Psoas muscle (tissue), 8 donors: ENCODE results near the gene DNM3. TPM values are rescaled to one million over a fixed set of nuclear protein-coding genes. Genes with fewer than 3 reads are reported as not detected.
A peak's percentile ranks its signal among the peaks of the same experiment; 100 is the strongest.

Source experiments
- ATAC-seq, 4 donors: fragments of 200-7000 bp; cut with Tn5 transposase; one replicate each; pipeline ENCODE4 v1.9.1; 2020; ENCODE audit warnings: moderate library complexity in 3 of 4, mild to moderate bottlenecking in 2 of 4
- DNase-seq, 2 donors: peaks; one replicate each; pipeline ENCODE4 v3.0.0-alpha.2; 2020
- H3K27ac ChIP-seq: fragments of 200-600 bp; one replicate; pipeline ENCODE4 v1.8.0; 2022
- H3K27me3 ChIP-seq, 3 donors: fragments of 200-600 bp in 1 of 3; one replicate each; pipeline versions ENCODE4 v1.6.1 to v1.8.0; 2013 to 2022; ENCODE audit warnings: low read length in 2 of 3, mild to moderate bottlenecking in 2 of 3, moderate library complexity in 1 of 3; ENCODE audit not compliant: insufficient read depth in 3 of 3
- H3K36me3 ChIP-seq, 2 donors: fragments of 200-600 bp in 1 of 2; one replicate each; pipeline versions ENCODE4 v1.6.1 to v1.8.0; 2013 to 2022; ENCODE audit warnings: low read depth in 1 of 2, mild to moderate bottlenecking in 1 of 2, moderate library complexity in 1 of 2; ENCODE audit not compliant: insufficient read depth in 1 of 2
- H3K4me1 ChIP-seq: fragments of 200-600 bp; one replicate; pipeline ENCODE4 v1.8.0; 2022
- H3K4me3 ChIP-seq: fragments of 200-600 bp; one replicate; pipeline ENCODE4 v1.8.0; 2022; ENCODE audit warnings: mild to moderate bottlenecking
- H3K9me3 ChIP-seq: fragments of 200-600 bp; one replicate; pipeline ENCODE4 v1.8.0; 2022
- CTCF ChIP-seq: fragments of 200-600 bp; IDR thresholded peaks from one replicate; pipeline ENCODE4 v1.8.0; 2022; ENCODE audit warnings: antibody characterized with exemption
- WGBS, 3 donors: extraction: QIAGEN DNeasy Blood & Tissue Kit; methylation state at CpG; one replicate each; pipeline versions ENCODE4 v1.1.6 to v1.1.7; 2013; 5-methylcytosine and 5-hydroxymethylcytosine counted together
- intact Hi-C, 2 donors: fragments of 100-400 bp; cut with DNase I; formaldehyde crosslinking; loops; one replicate each; pipeline versions ENCODE4 v1.11.0 to v1.14.2; 2022
- polyA plus RNA-seq, 3 donors: library from polyadenylated mRNA; stranded (reverse); fragments of 200-250 nt; gene quantifications; one replicate each; pipeline ENCODE4 v1.2.3, GENCODE V29; 2013
- total RNA-seq, 4 donors: library from RNA; stranded (reverse); fragmentation: NEBNext Ultra II Directional in 2 of 4; extraction: Animal tissue kit (Norgen Biotek cat#: 25700) in 2 of 4; gene quantifications; one replicate each; pipeline versions ENCODE4 v1.2.1 to v1.2.4, GENCODE V29; 2021 to 2023
- donor health status: healthy with polysubstance abuse.
- donor health status: DM: no; HTN: no; CAD: no; lungs with moderate emphysema.
- donor health status: Bipolar disorder and iron deficiency.
- donor health status: healthy.
- donor health status: DM: yes; HTN: yes; CAD: no.
- donor health status: DM: no; HTN: no; CAD: no.
- donor health status: DM: no; HTN: no; CAD: no.
- donor health status: DM: yes; HTN: yes; CAD: no.

Gene DNM3
- total and polyA plus RNA-seq, 7 donors: 0.31 to 1.0 (median 0.77) TPM

GRCh38 chr1:172390683-172391551 lies 549.6 kb downstream of the DNM3 start:
- Histone ChIP-seq H3K9me3 (no peaks in the 10 kb centered on the region), H3K4me3 (peak overlapping the region; percentile 23), H3K36me3 (no peaks in the 10 kb centered on the region), H3K27me3 (no peaks in the 10 kb centered on the region), H3K4me1 (no peaks in the 10 kb centered on the region), H3K27ac (peak overlapping the region; percentile 40)
- no peak for TF ChIP-seq CTCF
- DNase-seq: peak in 1 of 2 donors; percentile 39
- ATAC-seq: no peak
- 38 to 52% (median 45%) methylated on average over 9 of the region's 9 CpGs for WGBS, 3 donors
- intact Hi-C loops: no loop called here

- WGBS, 3 donors: 83 to 93% (median 91%) methylated on average over 1 of the region's 1 CpG
- no peaks in the 10 kb centered on the region for H3K4me1 ChIP-seq
Observed at GRCh38 chr1:172391976-172392375, 550.7 kb downstream of the DNM3 start.

GRCh38 chr1:172393354-172393753 lies 552.1 kb downstream of the DNM3 start:
- no peaks in the 10 kb centered on the region for H3K27me3 ChIP-seq
- H3K9me3 ChIP-seq: no peaks in the 10 kb centered on the region
- DNase-seq (no peak), ATAC-seq (no peak)
- 69 to 82% (median 69%) methylated on average over 5 of the region's 5 CpGs for WGBS, 3 donors
- intact Hi-C loops: no loop called here
- no peaks in the 10 kb centered on the region for H3K36me3 ChIP-seq
- no peak for TF ChIP-seq CTCF
- no peaks in the 10 kb centered on the region for H3K4me1 ChIP-seq
- H3K27ac ChIP-seq: no peak overlapping the region
- no peak overlapping the region for H3K4me3 ChIP-seq

More at GRCh38 chr1:172391976-172392375, 550.7 kb downstream of the DNM3 start:
- H3K9me3 ChIP-seq: no peaks in the 10 kb centered on the region
- no peak for ATAC-seq
- DNase-seq: no peak
- no peaks in the 10 kb centered on the region for H3K27me3 ChIP-seq
- no peak overlapping the region for H3K27ac ChIP-seq
- no peaks in the 10 kb centered on the region for H3K36me3 ChIP-seq
- H3K4me3 ChIP-seq: no peak overlapping the region
- intact Hi-C loops: no loop called here
- no peak for TF ChIP-seq CTCF

- DNase-seq (no peak), ATAC-seq (no peak)
- Histone ChIP-seq H3K27me3 (no peaks in the 10 kb centered on the region), H3K4me1 (no peaks in the 10 kb centered on the region), H3K27ac (no peak overlapping the region), H3K36me3 (no peaks in the 10 kb centered on the region), H3K9me3 (no peaks in the 10 kb centered on the region), H3K4me3 (no peak overlapping the region)
- intact Hi-C loops: no loop called here
- no peak for TF ChIP-seq CTCF
- WGBS, 3 donors: 36 to 69% (median 47%) methylated on average over 4 of the region's 4 CpGs
Observed at GRCh38 chr1:172394141-172394751, 552.9 kb downstream of the DNM3 start.
